HCT116 (cell line): ENCODE results near the gene PWP2. TPM values are rescaled to one million over a fixed set of nuclear protein-coding genes. Genes with fewer than 3 reads are reported as not detected.

Experiments used
- ATAC-seq: fragments of 200-7000 bp; cut with Tn5 transposase; 2 replicates; pipeline ENCODE4 v1.9.1; 2020; ENCODE audit warnings: mild to moderate bottlenecking, moderate library complexity
- BruUV-seq: library from RNA; stranded (reverse); fragments of 400-500 nt; replicated peaks from 2 replicates; lab custom pipeline; 2021; lab: Mats Ljungman, UMichigan
- CTCF ChIA-PET: fragments of 300-600 bp; sonication (Branson Sonifier 250); formaldehyde crosslinking; loops from one replicate; lab custom pipeline; 2021; ENCODE audit warnings: antibody characterized with exemption; lab: Charles Lee
- POLR2A ChIA-PET: fragments of 300-600, 350-600 bp; sonication (Branson Sonifier 250); formaldehyde crosslinking; loops from one replicate; lab custom pipeline; 2021; ENCODE audit warnings: antibody characterized with exemption; lab: Charles Lee
- RAD21 ChIA-PET, 2 experiments: fragments of 300-600 bp; sonication (Branson Sonifier 250); formaldehyde crosslinking; loops; one replicate each; lab custom pipeline; 2023; ENCODE audit warnings: low total read pairs in 2 of 2; ENCODE audit not compliant: uncharacterized antibody in 2 of 2, unreplicated experiment in 2 of 2, low non-redundant PET in 1 of 2; lab: Charles Lee
- DNase-seq: peaks from one replicate; pipeline ENCODE4 v3.0.0-alpha.2; 2010; ENCODE audit warnings: low read depth, low spot score
- H2AFZ ChIP-seq: fragments of 200-600 bp; shearing (Covaris generic), sonication (generic); 2 replicates; pipeline ENCODE4 v1.6.1; 2017; ENCODE audit warnings: low read depth, mixed run types, mixed read lengths, antibody characterized with exemption, low read length; ENCODE audit not compliant: poor library complexity, severe bottlenecking
- H3K27ac ChIP-seq: 2 replicates; pipeline ENCODE4 v1.5.1; 2012; ENCODE audit warnings: low read depth, low read length
- H3K27me3 ChIP-seq: fragments of 200-600 bp; sonication (generic); 2 replicates; pipeline ENCODE4 v1.6.1; 2016; ENCODE audit warnings: mixed run types, low read length, mixed read lengths; ENCODE audit not compliant: insufficient read depth
- H3K36me3 ChIP-seq, 2 experiments: fragments of 200-500 bp in 1 of 2; fragments of 200-600 bp in 1 of 2; sonication (Bioruptor generic) in 1 of 2; sonication (generic) in 1 of 2; 2 replicates each; pipeline versions ENCODE4 v1.5.1 to v1.6.1; 2014 to 2016; ENCODE audit warnings: low read length in 2 of 2, inconsistent platforms in 1 of 2, mixed read lengths in 1 of 2, mixed run types in 1 of 2; ENCODE audit not compliant: insufficient read depth in 2 of 2, control insufficient read depth in 1 of 2
- H3K4me1 ChIP-seq, 2 experiments: fragments of 200-600 bp in 1 of 2; sonication (generic) in 1 of 2; 2 replicates each; pipeline versions ENCODE4 v1.5.1 to v1.6.1; 2012 to 2017; ENCODE audit warnings: low read length in 2 of 2, inconsistent platforms in 1 of 2, mild to moderate bottlenecking in 1 of 2, mixed read lengths in 1 of 2, mixed run types in 1 of 2, moderate library complexity in 1 of 2; ENCODE audit not compliant: insufficient read depth in 2 of 2, control insufficient read depth in 1 of 2
- H3K4me2 ChIP-seq: fragments of 200-600 bp; sonication (generic); 2 replicates; pipeline ENCODE4 v1.6.1; 2017; ENCODE audit warnings: mixed run types, low read length, mixed read lengths
- H3K4me3 ChIP-seq, 2 experiments: fragments of 200-600 bp in 1 of 2; sonication (generic) in 1 of 2; replicated peaks in 1 of 2; 2 replicates each; pipeline ENCODE4 v1.5.1; 2011 to 2016; ENCODE audit warnings: low read length in 2 of 2, control low read depth in 1 of 2, low read depth in 1 of 2, mild to moderate bottlenecking in 1 of 2, mixed read lengths in 1 of 2, mixed run types in 1 of 2
- H3K79me2 ChIP-seq: fragments of 200-600 bp; sonication (generic); 2 replicates; pipeline ENCODE4 v1.6.1; 2017; ENCODE audit warnings: mild to moderate bottlenecking, mixed run types, low read length, moderate library complexity, mixed read lengths; ENCODE audit not compliant: insufficient read depth
- H3K9ac ChIP-seq: fragments of 200-600 bp; sonication (generic); 2 replicates; pipeline ENCODE4 v1.6.1; 2016; ENCODE audit warnings: low read length, mixed read lengths
- H3K9me2 ChIP-seq: fragments of 200-600 bp; sonication (generic), shearing (Covaris generic); 2 replicates; pipeline ENCODE4 v1.6.1; 2017; ENCODE audit warnings: mixed run types, mild to moderate bottlenecking, moderate library complexity; ENCODE audit not compliant: insufficient read depth
- H3K9me3 ChIP-seq, 2 experiments: fragments of 200-500 bp in 1 of 2; fragments of 200-600 bp in 1 of 2; sonication (Bioruptor generic) in 1 of 2; sonication (generic) in 1 of 2; 2 replicates each; pipeline ENCODE4 v1.6.1; 2014 to 2017; ENCODE audit warnings: low read length in 2 of 2, mixed read lengths in 2 of 2, inconsistent platforms in 1 of 2, low read depth in 1 of 2, mild to moderate bottlenecking in 1 of 2, mixed run types in 1 of 2, moderate library complexity in 1 of 2; ENCODE audit not compliant: control insufficient read depth in 1 of 2, insufficient read depth in 1 of 2
- H4K20me1 ChIP-seq: fragments of 200-600 bp; sonication (generic), shearing (Covaris generic); 2 replicates; pipeline ENCODE4 v1.6.1; 2017; ENCODE audit warnings: mixed run types, mild to moderate bottlenecking, moderate library complexity; ENCODE audit not compliant: insufficient read depth
- EGR1 ChIP-seq: IDR thresholded peaks from 2 replicates; pipeline ENCODE4 v1.6.1; 2012; ENCODE audit warnings: low read depth
- ELF1 ChIP-seq: IDR thresholded peaks from 2 replicates; pipeline ENCODE4 v1.6.1; 2012; ENCODE audit warnings: low read depth, borderline replicate concordance
- EZH2 ChIP-seq: fragments of 200-600 bp; sonication (generic); IDR thresholded peaks from 2 replicates; pipeline ENCODE4 v1.6.1; 2017; ENCODE audit warnings: antibody characterized with exemption, mixed run types
- EZH2phosphoT487 ChIP-seq: fragments of 200-600 bp; IDR thresholded peaks from 2 replicates; pipeline ENCODE4 v1.6.1; 2018; ENCODE audit warnings: antibody characterized with exemption, borderline replicate concordance
- MAX ChIP-seq: IDR thresholded peaks from 2 replicates; pipeline ENCODE4 v1.6.1; 2012
- RAD21 ChIP-seq: IDR thresholded peaks from 2 replicates; pipeline ENCODE4 v1.6.1; 2012; ENCODE audit warnings: low read depth, mild to moderate bottlenecking
- SIN3A ChIP-seq: IDR thresholded peaks from 2 replicates; pipeline ENCODE4 v1.6.1; 2012; ENCODE audit warnings: low read depth
- SP1 ChIP-seq: IDR thresholded peaks from 2 replicates; pipeline ENCODE4 v1.6.1; 2012; ENCODE audit warnings: low read depth
- SRF ChIP-seq: IDR thresholded peaks from 2 replicates; pipeline ENCODE4 v1.6.1; 2012; ENCODE audit warnings: low read depth
- TCF7L2 ChIP-seq: IDR thresholded peaks from 2 replicates; pipeline ENCODE4 v1.7.0; 2011; ENCODE audit warnings: borderline replicate concordance, inconsistent platforms; ENCODE audit not compliant: insufficient read depth, insufficient read length; ENCODE audit errors: extremely low read depth
- intact Hi-C: fragments of 100-400 bp; cut with micrococcal nuclease; formaldehyde crosslinking; loops from 2 replicates; pipeline ENCODE4 v1.10.0; 2022
- total RNA-seq: library from RNA; stranded (reverse); gene quantifications from one replicate; pipeline ENCODE4 v1.2.1, GENCODE V29; 2021; ENCODE audit not compliant: unreplicated experiment
- TF ChIP-seq, protein P1 (sequence below): IDR thresholded peaks from 2 replicates; pipeline ENCODE4 v1.6.1; 2012; ENCODE audit warnings: low read depth

Gene PWP2
- total RNA-seq, 1 experiment from 2014 or later: 43.1 TPM

- CTCF ChIA-PET: no interaction called here
- Histone ChIP-seq H3K27ac (no peak overlapping the region), H3K9me2 (no peaks in the 10 kb centered on the region), H3K4me3 (no peak overlapping the region), H3K9ac (no peak overlapping the region), H3K4me1 (peaks cover under 1% of the 10 kb centered on the region in 2 experiments; a peak in 2 of 4 replicates), H3K27me3 (no peaks in the 10 kb centered on the region), H3K4me2 (no peak overlapping the region), H3K79me2 (peaks cover 12% of the 10 kb centered on the region; the same call in 1 of the 2 replicates), H2AFZ (no peak overlapping the region), H4K20me1 (no peaks in the 10 kb centered on the region), H3K9me3 (no peaks in the 10 kb centered on the region), H3K36me3 (peaks cover 3 to 14% of the 10 kb centered on the region in 2 experiments; a peak in 2 of 4 replicates)
- BruUV-seq: no TSS peak
- POLR2A ChIA-PET: no interaction called here
- DNase-seq (no peak), ATAC-seq (no peak)
- intact Hi-C loops: no loop called here
- RAD21 ChIA-PET: no interaction called here
- TF ChIP-seq EGR1: no peak
- TF ChIP-seq, protein P1, sequence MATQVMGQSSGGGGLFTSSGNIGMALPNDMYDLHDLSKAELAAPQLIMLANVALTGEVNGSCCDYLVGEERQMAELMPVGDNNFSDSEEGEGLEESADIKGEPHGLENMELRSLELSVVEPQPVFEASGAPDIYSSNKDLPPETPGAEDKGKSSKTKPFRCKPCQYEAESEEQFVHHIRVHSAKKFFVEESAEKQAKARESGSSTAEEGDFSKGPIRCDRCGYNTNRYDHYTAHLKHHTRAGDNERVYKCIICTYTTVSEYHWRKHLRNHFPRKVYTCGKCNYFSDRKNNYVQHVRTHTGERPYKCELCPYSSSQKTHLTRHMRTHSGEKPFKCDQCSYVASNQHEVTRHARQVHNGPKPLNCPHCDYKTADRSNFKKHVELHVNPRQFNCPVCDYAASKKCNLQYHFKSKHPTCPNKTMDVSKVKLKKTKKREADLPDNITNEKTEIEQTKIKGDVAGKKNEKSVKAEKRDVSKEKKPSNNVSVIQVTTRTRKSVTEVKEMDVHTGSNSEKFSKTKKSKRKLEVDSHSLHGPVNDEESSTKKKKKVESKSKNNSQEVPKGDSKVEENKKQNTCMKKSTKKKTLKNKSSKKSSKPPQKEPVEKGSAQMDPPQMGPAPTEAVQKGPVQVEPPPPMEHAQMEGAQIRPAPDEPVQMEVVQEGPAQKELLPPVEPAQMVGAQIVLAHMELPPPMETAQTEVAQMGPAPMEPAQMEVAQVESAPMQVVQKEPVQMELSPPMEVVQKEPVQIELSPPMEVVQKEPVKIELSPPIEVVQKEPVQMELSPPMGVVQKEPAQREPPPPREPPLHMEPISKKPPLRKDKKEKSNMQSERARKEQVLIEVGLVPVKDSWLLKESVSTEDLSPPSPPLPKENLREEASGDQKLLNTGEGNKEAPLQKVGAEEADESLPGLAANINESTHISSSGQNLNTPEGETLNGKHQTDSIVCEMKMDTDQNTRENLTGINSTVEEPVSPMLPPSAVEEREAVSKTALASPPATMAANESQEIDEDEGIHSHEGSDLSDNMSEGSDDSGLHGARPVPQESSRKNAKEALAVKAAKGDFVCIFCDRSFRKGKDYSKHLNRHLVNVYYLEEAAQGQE: no peak
Observed at GRCh38 chr21:44059710-44060109, 47.5 kb upstream of the PWP2 start.

DNA sequence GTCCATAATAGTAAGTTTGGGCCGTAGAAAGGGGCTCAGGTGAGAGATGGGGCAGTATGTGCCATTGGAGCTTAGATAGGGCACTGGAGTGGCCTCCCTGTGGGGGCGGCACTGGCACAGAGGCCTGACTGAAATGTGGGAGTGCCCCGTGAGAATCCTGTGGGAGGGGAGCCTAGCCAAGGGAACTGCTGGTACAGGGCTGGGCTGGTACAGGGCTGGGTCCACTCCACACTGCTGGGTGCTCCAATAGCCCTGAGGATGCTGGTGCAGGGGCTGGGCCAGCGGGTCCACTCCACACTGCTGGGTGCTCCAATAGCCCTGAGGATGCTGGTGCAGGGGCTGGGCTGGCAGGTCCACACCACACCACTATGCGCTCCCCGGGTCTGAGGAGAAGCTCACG lies 44.8 kb upstream of the PWP2 start:
- Histone ChIP-seq H3K9me2 (no peaks in the 10 kb centered on the region), H3K9me3 (no peaks in the 10 kb centered on the region), H2AFZ (no peak overlapping the region), H3K27ac (no peak overlapping the region), H3K79me2 (peaks cover 30% of the 10 kb centered on the region), H3K9ac (no peak overlapping the region), H3K4me3 (no peak overlapping the region), H3K4me2 (no peak overlapping the region), H3K36me3 (peaks cover 6 to 14% of the 10 kb centered on the region in 2 experiments; a peak in 3 of 4 replicates), H3K4me1 (no peaks in the 10 kb centered on the region), H4K20me1 (no peaks in the 10 kb centered on the region), H3K27me3 (no peaks in the 10 kb centered on the region)
- intact Hi-C loops: no loop called here
- CTCF ChIA-PET: no interaction called here
- RAD21 ChIA-PET: no interaction called here
- ATAC-seq (no peak), DNase-seq (no peak)
- POLR2A ChIA-PET: no interaction called here
- BruUV-seq: no TSS peak
- TF ChIP-seq, protein P1: no peak
- no peak for TF ChIP-seq EZH2
- no peak for TF ChIP-seq RAD21
- no peak for TF ChIP-seq MAX
- TF ChIP-seq EZH2phosphoT487: no peak
- no peak for TF ChIP-seq ELF1
- no peak for TF ChIP-seq SIN3A
- TF ChIP-seq SP1: no peak
- no peak for TF ChIP-seq TCF7L2
- no peak for TF ChIP-seq SRF
